H1 (cell line): ENCODE results near the gene SLIT3. TPM values are rescaled to one million over a fixed set of nuclear protein-coding genes. Genes with fewer than 3 reads are reported as not detected.

Experiments
- CTCF ChIA-PET: fragments of 300-600 bp; sonication (Branson Sonifier 250); formaldehyde crosslinking; loops from one replicate; lab custom pipeline; 2021; ENCODE audit not compliant: partially characterized antibody; lab: Charles Lee
- POLR2A ChIA-PET: fragments of 300-600 bp; sonication (Branson Sonifier 250); formaldehyde crosslinking; loops from one replicate; lab custom pipeline; 2021; ENCODE audit warnings: inconsistent platforms; ENCODE audit not compliant: partially characterized antibody; lab: Charles Lee
- DNase-seq, 2 experiments: peaks; one replicate each; pipeline versions ENCODE4 v3.0.0 to v3.0.0-alpha.2; 2010 to 2022; ENCODE audit warnings: low spot score in 2 of 2, low read depth in 1 of 2, mixed read lengths in 1 of 2
- FAIRE-seq: peaks from 2 replicates; lab custom pipeline; 2011; peaks lifted over from hg19 to GRCh38; lab: Jason Lieb, UNC
- H2AFZ ChIP-seq: 2 replicates; pipeline ENCODE4 v1.8.1; 2012; ENCODE audit warnings: low read length, inconsistent platforms
- H2AK5ac ChIP-seq: 2 replicates; pipeline ENCODE4 v1.6.1; 2013; ENCODE audit warnings: low read depth, low read length
- H2BK120ac ChIP-seq: replicated peaks from 2 replicates; pipeline ENCODE3; 2013; ENCODE audit warnings: low read depth, low read length, inconsistent platforms
- H2BK12ac ChIP-seq: 2 replicates; pipeline ENCODE4 v1.6.1; 2013; ENCODE audit warnings: low read depth, low read length
- H2BK15ac ChIP-seq: 2 replicates; pipeline ENCODE4 v1.6.1; 2013; ENCODE audit warnings: low read length
- H2BK20ac ChIP-seq: 2 replicates; pipeline ENCODE4 v1.6.1; 2013; ENCODE audit warnings: low read length
- H2BK5ac ChIP-seq: 2 replicates; pipeline ENCODE4 v1.6.1; 2013; ENCODE audit warnings: low read depth, low read length
- H3K14ac ChIP-seq: 2 replicates; pipeline ENCODE4 v1.6.1; 2013; ENCODE audit warnings: inconsistent platforms; ENCODE audit not compliant: insufficient read length
- H3K18ac ChIP-seq: 2 replicates; pipeline ENCODE4 v1.6.1; 2013; ENCODE audit warnings: low read length; ENCODE audit errors: extremely low read depth
- H3K23ac ChIP-seq: 2 replicates; pipeline ENCODE4 v1.6.1; 2013; ENCODE audit warnings: inconsistent platforms; ENCODE audit not compliant: insufficient read length
- H3K23me2 ChIP-seq: 2 replicates; pipeline ENCODE4 v1.6.1; 2013; ENCODE audit warnings: low read depth, low read length
- H3K27ac ChIP-seq: 2 replicates; pipeline ENCODE4 v1.6.1; 2011; ENCODE audit warnings: low read depth, low read length, inconsistent platforms
- H3K27me3 ChIP-seq, 4 experiments: replicated peaks in 1 of 4; 1 replicate in 1 of 4; 2 replicates in 3 of 4; pipeline versions ENCODE4 v1.6.1 to v1.8.1; 2011 to 2013; ENCODE audit warnings: low read length in 3 of 4, mild to moderate bottlenecking in 3 of 4, inconsistent platforms in 2 of 4, mixed read lengths in 2 of 4, moderate library complexity in 1 of 4; ENCODE audit not compliant: control insufficient read depth in 3 of 4, insufficient read depth in 3 of 4; ENCODE audit errors: extremely low read depth in 1 of 4
- H3K36me3 ChIP-seq, 4 experiments: 2 replicates each; pipeline versions ENCODE4 v1.6.1 to v1.8.1; 2011 to 2013; ENCODE audit warnings: mild to moderate bottlenecking in 4 of 4, low read length in 3 of 4, moderate library complexity in 2 of 4, control low read depth in 1 of 4, inconsistent platforms in 1 of 4; ENCODE audit not compliant: insufficient read depth in 4 of 4, control insufficient read depth in 2 of 4
- H3K4ac ChIP-seq: replicated peaks from 2 replicates; pipeline ENCODE3; 2013; ENCODE audit warnings: low read length, low read depth, mixed read lengths, inconsistent platforms; ENCODE audit not compliant: insufficient read length
- H3K4me1 ChIP-seq, 4 experiments: replicated peaks in 1 of 4; 1 replicate in 1 of 4; 2 replicates in 3 of 4; pipeline versions ENCODE4 v1.6.1 to v1.8.1; 2011 to 2013; ENCODE audit warnings: low read length in 3 of 4, inconsistent platforms in 2 of 4, mixed read lengths in 1 of 4; ENCODE audit not compliant: insufficient read depth in 4 of 4, control insufficient read depth in 3 of 4
- H3K4me2 ChIP-seq, 2 experiments: 2 replicates each; pipeline versions ENCODE4 v1.6.1 to v1.8.1; 2011 to 2013; ENCODE audit warnings: low read depth in 2 of 2, low read length in 2 of 2, control low read depth in 1 of 2, inconsistent platforms in 1 of 2, mild to moderate bottlenecking in 1 of 2; ENCODE audit not compliant: insufficient read depth in 1 of 2
- H3K4me3 ChIP-seq, 4 experiments: fragments of 200-600, 300-600 bp in 1 of 4; sonication (generic), shearing (Covaris generic), sonication (Bioruptor Twin) in 1 of 4; 2 replicates each; pipeline versions ENCODE4 v1.5.1 to v1.8.1; 2011 to 2016; ENCODE audit warnings: low read length in 4 of 4, low read depth in 3 of 4, control low read depth in 2 of 4, inconsistent platforms in 2 of 4, mild to moderate bottlenecking in 2 of 4, mixed read lengths in 1 of 4, moderate library complexity in 1 of 4; ENCODE audit not compliant: insufficient read depth in 2 of 4; ENCODE audit errors: extremely low read depth in 1 of 4
- H3K56ac ChIP-seq: replicated peaks from 2 replicates; pipeline ENCODE3; 2013; ENCODE audit warnings: low read depth, mild to moderate bottlenecking, mixed read lengths, low read length, inconsistent platforms; ENCODE audit not compliant: insufficient read length
- H3K79me1 ChIP-seq: 2 replicates; pipeline ENCODE4 v1.6.1; 2013; ENCODE audit warnings: low read depth, low read length, control low read depth
- H3K79me2 ChIP-seq, 2 experiments: 2 replicates each; pipeline versions ENCODE4 v1.6.1 to v1.8.1; 2012 to 2013; ENCODE audit warnings: low read length in 2 of 2, mild to moderate bottlenecking in 2 of 2, inconsistent platforms in 1 of 2; ENCODE audit not compliant: insufficient read depth in 2 of 2, control insufficient read depth in 1 of 2
- H3K9ac ChIP-seq, 4 experiments: replicated peaks in 1 of 4; 1 replicate in 1 of 4; 2 replicates in 3 of 4; pipeline versions ENCODE4 v1.6.1 to v1.8.1; 2011 to 2013; ENCODE audit warnings: low read depth in 3 of 4, low read length in 3 of 4, control low read depth in 2 of 4, mild to moderate bottlenecking in 2 of 4, moderate library complexity in 2 of 4, inconsistent platforms in 1 of 4; ENCODE audit errors: extremely low read depth in 1 of 4
- H3K9me3 ChIP-seq, 2 experiments: 2 replicates each; pipeline versions ENCODE4 v1.6.1 to v1.8.1; 2012 to 2013; ENCODE audit warnings: mild to moderate bottlenecking in 2 of 2, moderate library complexity in 2 of 2, control low read depth in 1 of 2, inconsistent platforms in 1 of 2, low read depth in 1 of 2, low read length in 1 of 2, mixed read lengths in 1 of 2; ENCODE audit not compliant: insufficient read depth in 2 of 2
- H4K20me1 ChIP-seq, 2 experiments: replicated peaks in 1 of 2; 2 replicates each; pipeline versions ENCODE3 to v1.8.1; 2011 to 2013; ENCODE audit warnings: inconsistent platforms in 2 of 2, low read length in 2 of 2, mild to moderate bottlenecking in 1 of 2; ENCODE audit not compliant: insufficient read depth in 2 of 2, control insufficient read depth in 1 of 2
- H4K5ac ChIP-seq: 2 replicates; pipeline ENCODE4 v1.6.1; 2013; ENCODE audit warnings: low read length, low read depth, mixed read lengths, inconsistent platforms; ENCODE audit not compliant: insufficient read length
- H4K8ac ChIP-seq: 2 replicates; pipeline ENCODE4 v1.8.0; 2013; ENCODE audit warnings: mild to moderate bottlenecking, moderate library complexity, low read length, inconsistent platforms; ENCODE audit not compliant: insufficient read depth; ENCODE audit errors: extremely low read depth
- H4K91ac ChIP-seq: replicated peaks from 2 replicates; pipeline ENCODE3; 2013; ENCODE audit warnings: low read length, mixed read lengths, inconsistent platforms; ENCODE audit not compliant: insufficient read length
- CBX5 ChIP-seq: fragments of 300-800, 300-1000 bp; sonication (generic); IDR thresholded peaks from 2 replicates; pipeline ENCODE4 v1.7.1; 2016; ENCODE audit warnings: antibody characterized with exemption, low read length, low read depth
- HDAC6 ChIP-seq: IDR thresholded peaks from one replicate; pipeline ENCODE4 v1.7.1; 2012; ENCODE audit warnings: low read depth, mild to moderate bottlenecking, inconsistent platforms, low read length, moderate library complexity
- MAFK ChIP-seq: IDR thresholded peaks from 2 replicates; pipeline ENCODE4 v1.6.1; 2012; ENCODE audit warnings: low read depth, mild to moderate bottlenecking, improper control_type of control experiment, low read length
- WGBS, 2 experiments: shearing (Covaris generic) in 1 of 2; methylation state at CpG; one replicate each; pipeline versions ENCODE4 v1.1.6 to v1.1.7; 2013 to 2015; ENCODE audit warnings: low lambda C conversion rate in 2 of 2, mixed read lengths in 2 of 2, inconsistent platforms in 1 of 2, low coverage in 1 of 2, missing lambda C conversion rate in 1 of 2; ENCODE audit not compliant: insufficient replicate concordance in 2 of 2, insufficient coverage in 1 of 2, insufficient read length in 1 of 2; ENCODE audit errors: extremely low coverage in 1 of 2, missing lambda C conversion rate in 1 of 2; 5-methylcytosine and 5-hydroxymethylcytosine counted together
- polyA plus RNA-seq, 7 experiments: library from polyadenylated mRNA; depleted of rRNA in 3 of 7; stranded (reverse) in 5 of 7; unstranded in 2 of 7; fragments of >200 nt in 5 of 7; fragments of 200-250 nt in 2 of 7; gene quantifications; 1 replicate in 5 of 7; 2 replicates in 1 of 7; 4 replicates in 1 of 7; pipeline versions ENCODE4 v1.2.1 to v1.2.3, GENCODE V29; 2011 to 2013; ENCODE audit warnings: missing spikeins in 2 of 7, mixed read lengths in 2 of 7
- total RNA-seq: library from RNA; stranded (reverse); fragmentation: NEBNext Ultra II Directional; extraction: Animal tissue kit (Norgen Biotek cat#: 25700); gene quantifications from 2 replicates; pipeline ENCODE4 v1.2.1, GENCODE V29; 2021
- TF ChIP-seq, protein P1 (sequence below): IDR thresholded peaks from 2 replicates; pipeline ENCODE4 v1.6.1; 2011; ENCODE audit warnings: low read depth, mild to moderate bottlenecking, low read length; ENCODE audit not compliant: insufficient read depth

SLIT3 gene
- total and polyA plus RNA-seq, 2 of the 8 experiments (the other 6 are each of a cell fraction or from before 2014, with no cell fraction given) = 1.1 to 1.2 TPM

DNA sequence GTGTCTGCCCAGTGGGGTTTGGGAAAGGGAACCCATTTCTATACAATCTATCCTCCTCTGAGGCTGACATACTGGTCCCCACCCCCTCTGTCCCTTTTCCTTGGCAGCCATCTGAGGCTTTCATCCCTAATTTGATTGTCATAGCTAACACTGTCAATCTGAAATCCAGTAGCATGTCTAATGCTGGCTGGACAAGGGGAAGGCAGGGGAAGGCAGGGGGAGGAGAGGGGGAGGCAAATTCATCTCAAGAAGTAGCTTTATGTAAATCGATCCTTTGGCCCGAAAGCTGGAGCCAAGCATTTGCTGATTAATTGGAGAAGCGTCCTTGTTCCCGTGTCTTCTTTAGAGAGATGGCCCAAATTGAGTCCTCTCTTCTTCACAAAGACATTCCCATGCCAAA is 407.7 kb downstream of the SLIT3 start:
- no peak overlapping the region for H2AFZ ChIP-seq
- no peak overlapping the region for H2BK20ac ChIP-seq
- POLR2A ChIA-PET = interaction anchor here (1.1 kb wide), 1 partner anchor 9 kb away, joined by 3 read pairs; no protein-coding TSS in a partner anchor

More for the DNA sequence above, 407.7 kb downstream of the SLIT3 start:
- H3K23ac ChIP-seq = no peak overlapping the region
- H2BK15ac ChIP-seq = no peak overlapping the region
- no peak overlapping the region for H4K91ac ChIP-seq
- H4K8ac ChIP-seq = no peak overlapping the region
- H2BK5ac ChIP-seq = no peak overlapping the region
- H3K4me3 ChIP-seq = no peak overlapping the region
- no peak overlapping the region for H3K27ac ChIP-seq
- H3K18ac ChIP-seq = no peak overlapping the region
- no peaks in the 10 kb centered on the region for H3K27me3 ChIP-seq
- no peaks in the 10 kb centered on the region for H3K9me3 ChIP-seq
- WGBS, 2 experiments = 93% methylated on average over 4 of the region's 4 CpGs; no CpG with 5 or more reads in 1 of the 2 experiments
- CTCF ChIA-PET = interaction anchor here (0.6 to 2.7 kb wide), 6 partner anchors 12 to 187 kb away, joined by 3 to 12 read pairs (median 3); no protein-coding TSS in a partner anchor
- no peak for TF ChIP-seq CBX5
- TF ChIP-seq, protein P1, sequence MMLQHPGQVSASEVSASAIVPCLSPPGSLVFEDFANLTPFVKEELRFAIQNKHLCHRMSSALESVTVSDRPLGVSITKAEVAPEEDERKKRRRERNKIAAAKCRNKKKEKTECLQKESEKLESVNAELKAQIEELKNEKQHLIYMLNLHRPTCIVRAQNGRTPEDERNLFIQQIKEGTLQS = no peak
- TF ChIP-seq MAFK = no peak
- no peak for TF ChIP-seq HDAC6
- no peak overlapping the region for H3K4ac ChIP-seq
- FAIRE-seq = no peak
- no peaks in the 10 kb centered on the region for H3K23me2 ChIP-seq
- no peak overlapping the region for H4K5ac ChIP-seq
- H3K79me2 ChIP-seq = no peaks in the 10 kb centered on the region
- no peaks in the 10 kb centered on the region; the same call in 1 of the 2 replicates for H3K79me1 ChIP-seq
- H3K9ac ChIP-seq = no peak overlapping the region
- H4K20me1 ChIP-seq = no peaks in the 10 kb centered on the region
- peaks cover 0 to 2% (median under 1%) of the 10 kb centered on the region in 4 experiments; a peak in 3 of 7 replicates for H3K4me1 ChIP-seq
- H2BK120ac ChIP-seq = no peak overlapping the region
- no peak overlapping the region for H3K14ac ChIP-seq
- no peaks in the 10 kb centered on the region for H3K36me3 ChIP-seq
- H2AK5ac ChIP-seq = no peak overlapping the region
- no peak overlapping the region for H3K56ac ChIP-seq
- no peak overlapping the region for H3K4me2 ChIP-seq
- DNase-seq = no peak
- H2BK12ac ChIP-seq = no peak overlapping the region
